MM.1S (cell line): ENCODE measurements around the gene RBBP5.

ENCODE experiments used
- DNase-seq: peaks from one replicate; pipeline ENCODE4 v3.0.0-alpha.2; 2015
- H2AFZ ChIP-seq: fragments of 300-600 bp; sonication (generic); 2 replicates; pipeline ENCODE4 v1.6.0; 2016; ENCODE audit warnings: antibody characterized with exemption, low read length
- H3F3A ChIP-seq: fragments of 300-600 bp; sonication (generic); 2 replicates; pipeline ENCODE4 v1.6.1; 2016; ENCODE audit warnings: mild to moderate bottlenecking, antibody characterized with exemption, low read length, moderate library complexity, mixed read lengths; ENCODE audit not compliant: insufficient read depth
- H3K27ac ChIP-seq: fragments of 300-600 bp; sonication (generic); 2 replicates; pipeline ENCODE4 v1.5.1; 2016; ENCODE audit warnings: mild to moderate bottlenecking, low read length
- H3K27me3 ChIP-seq: fragments of 300-600 bp; sonication (generic); replicated peaks from 2 replicates; pipeline ENCODE4 v1.6.0; 2016; ENCODE audit warnings: low read length; ENCODE audit not compliant: insufficient read depth
- H3K36me3 ChIP-seq: fragments of 300-600 bp; sonication (generic); replicated peaks from 2 replicates; pipeline ENCODE4 v1.6.1; 2016; ENCODE audit warnings: mild to moderate bottlenecking, low read length, mixed read lengths; ENCODE audit not compliant: insufficient read depth
- H3K4me1 ChIP-seq: fragments of 300-600 bp; sonication (generic); 2 replicates; pipeline ENCODE4 v1.6.1; 2016; ENCODE audit warnings: low read length, mixed read lengths
- H3K4me2 ChIP-seq: fragments of 300-600 bp; sonication (generic); 2 replicates; pipeline ENCODE4 v1.6.0; 2016; ENCODE audit warnings: low read depth, low read length
- H3K4me3 ChIP-seq: fragments of 300-600 bp; sonication (generic); 2 replicates; pipeline ENCODE4 v1.5.1; 2016; ENCODE audit warnings: low read length, mixed read lengths
- H3K79me2 ChIP-seq: fragments of 300-600 bp; sonication (generic); 2 replicates; pipeline ENCODE4 v1.6.1; 2016; ENCODE audit warnings: mixed run types, low read length, mixed read lengths
- H3K9ac ChIP-seq: fragments of 300-600 bp; sonication (generic); 2 replicates; pipeline ENCODE4 v1.6.1; 2016; ENCODE audit warnings: low read length, mixed read lengths
- H3K9me2 ChIP-seq: fragments of 300-600 bp; sonication (generic); replicated peaks from 2 replicates; pipeline ENCODE4 v1.6.1; 2016; ENCODE audit warnings: mild to moderate bottlenecking, low read length, mixed read lengths; ENCODE audit not compliant: insufficient read depth
- H3K9me3 ChIP-seq: fragments of 300-600 bp; sonication (generic); replicated peaks from 2 replicates; pipeline ENCODE4 v1.6.1; 2016; ENCODE audit warnings: mild to moderate bottlenecking, low read length, mixed read lengths; ENCODE audit not compliant: insufficient read depth
- H4K20me1 ChIP-seq: fragments of 300-600 bp; sonication (generic); 2 replicates; pipeline ENCODE4 v1.6.1; 2016; ENCODE audit warnings: mild to moderate bottlenecking, low read length, moderate library complexity, mixed read lengths; ENCODE audit not compliant: insufficient read depth
- EZH2 ChIP-seq: fragments of 300-600 bp; sonication (generic); optimal IDR thresholded peaks from 2 replicates; pipeline ENCODE3; 2017; ENCODE audit warnings: low read depth, mild to moderate bottlenecking, antibody characterized with exemption, low read length, mixed read lengths
- EZH2phosphoT487 ChIP-seq: fragments of 300-600 bp; sonication (generic); IDR thresholded peaks from 2 replicates; pipeline ENCODE4 v1.6.1; 2018; ENCODE audit warnings: antibody characterized with exemption, low read length
- TF ChIP-seq, protein P1 (sequence below): fragments of 300-600 bp; sonication (generic); IDR thresholded peaks from 2 replicates; pipeline ENCODE4 v1.5.1; 2016; ENCODE audit warnings: antibody characterized with exemption, low read length, mixed read lengths

RBBP5 gene

DNA sequence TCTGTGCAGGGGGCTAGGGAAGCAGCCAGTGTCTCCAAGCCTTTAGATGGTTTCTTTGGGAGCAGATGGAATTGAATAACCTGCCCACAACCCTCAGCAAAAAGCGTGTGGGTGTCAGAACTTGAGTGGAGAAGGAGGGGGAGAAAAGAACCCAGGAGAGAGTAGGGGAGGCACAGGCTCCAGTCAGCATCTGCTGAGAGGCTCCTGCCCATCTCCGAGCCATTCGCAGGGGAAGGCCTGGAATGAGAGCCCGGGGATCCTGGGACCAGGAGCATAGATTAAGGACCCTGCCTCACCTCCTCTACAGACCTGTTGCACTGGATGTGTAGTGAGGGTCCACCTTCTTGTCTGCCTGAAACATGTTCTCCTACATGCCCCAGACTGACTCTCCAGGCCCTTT lies 53.8 kb downstream of the RBBP5 start:
- H3K4me2 ChIP-seq, result no peak overlapping the region
- no peaks in the 10 kb centered on the region for H3K36me3 ChIP-seq
- no peak overlapping the region for H3K27ac ChIP-seq
- DNase-seq, result no peak
- H4K20me1 ChIP-seq, result no peaks in the 10 kb centered on the region
- H3K9me2 ChIP-seq, result no peaks in the 10 kb centered on the region
- no peaks in the 10 kb centered on the region for H3F3A ChIP-seq
- H3K9ac ChIP-seq, result no peak overlapping the region
- H3K9me3 ChIP-seq, result no peaks in the 10 kb centered on the region
- H3K79me2 ChIP-seq, result no peaks in the 10 kb centered on the region
- no peaks in the 10 kb centered on the region for H3K4me1 ChIP-seq
- no peaks in the 10 kb centered on the region; the same call in 1 of the 2 replicates for H3K27me3 ChIP-seq
- TF ChIP-seq EZH2phosphoT487 (no peak), EZH2 (no peak)
- TF ChIP-seq, protein P1, sequence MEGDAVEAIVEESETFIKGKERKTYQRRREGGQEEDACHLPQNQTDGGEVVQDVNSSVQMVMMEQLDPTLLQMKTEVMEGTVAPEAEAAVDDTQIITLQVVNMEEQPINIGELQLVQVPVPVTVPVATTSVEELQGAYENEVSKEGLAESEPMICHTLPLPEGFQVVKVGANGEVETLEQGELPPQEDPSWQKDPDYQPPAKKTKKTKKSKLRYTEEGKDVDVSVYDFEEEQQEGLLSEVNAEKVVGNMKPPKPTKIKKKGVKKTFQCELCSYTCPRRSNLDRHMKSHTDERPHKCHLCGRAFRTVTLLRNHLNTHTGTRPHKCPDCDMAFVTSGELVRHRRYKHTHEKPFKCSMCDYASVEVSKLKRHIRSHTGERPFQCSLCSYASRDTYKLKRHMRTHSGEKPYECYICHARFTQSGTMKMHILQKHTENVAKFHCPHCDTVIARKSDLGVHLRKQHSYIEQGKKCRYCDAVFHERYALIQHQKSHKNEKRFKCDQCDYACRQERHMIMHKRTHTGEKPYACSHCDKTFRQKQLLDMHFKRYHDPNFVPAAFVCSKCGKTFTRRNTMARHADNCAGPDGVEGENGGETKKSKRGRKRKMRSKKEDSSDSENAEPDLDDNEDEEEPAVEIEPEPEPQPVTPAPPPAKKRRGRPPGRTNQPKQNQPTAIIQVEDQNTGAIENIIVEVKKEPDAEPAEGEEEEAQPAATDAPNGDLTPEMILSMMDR, result no peak
- no peak overlapping the region for H3K4me3 ChIP-seq
- H2AFZ ChIP-seq, result no peak overlapping the region

DNA sequence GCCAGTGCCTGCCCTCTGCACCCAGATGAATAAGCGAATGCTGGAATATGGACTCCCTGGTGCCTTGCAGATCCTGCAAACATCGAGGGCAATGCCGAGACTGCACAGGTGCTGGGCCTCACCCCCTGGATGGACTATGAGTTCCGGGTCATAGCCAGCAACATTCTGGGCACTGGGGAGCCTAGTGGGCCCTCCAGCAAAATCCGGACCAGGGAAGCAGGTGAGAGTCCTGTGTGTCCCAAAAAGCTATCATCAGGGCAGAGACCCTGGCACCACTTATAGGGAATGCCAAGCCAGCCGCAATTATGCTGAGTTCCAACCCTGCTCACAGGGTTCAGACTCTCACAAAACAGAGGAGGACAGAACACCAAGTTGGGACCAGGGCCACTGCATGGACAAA lies 54.7 kb downstream of the RBBP5 start:
- Histone ChIP-seq H3K9me3 (no peaks in the 10 kb centered on the region), H3K9me2 (no peaks in the 10 kb centered on the region), H3K27me3 (peaks cover 4% of the 10 kb centered on the region; the same call in 1 of the 2 replicates), H3K9ac (no peak overlapping the region), H4K20me1 (no peaks in the 10 kb centered on the region), H3K4me2 (no peak overlapping the region), H3K79me2 (no peaks in the 10 kb centered on the region), H2AFZ (no peak overlapping the region), H3F3A (no peaks in the 10 kb centered on the region), H3K4me3 (no peak overlapping the region), H3K27ac (no peak overlapping the region), H3K4me1 (no peaks in the 10 kb centered on the region), H3K36me3 (no peaks in the 10 kb centered on the region)
- no peak for DNase-seq
- TF ChIP-seq EZH2phosphoT487, result no peak
- TF ChIP-seq, protein P1, result no peak
- no peak for TF ChIP-seq EZH2

DNA sequence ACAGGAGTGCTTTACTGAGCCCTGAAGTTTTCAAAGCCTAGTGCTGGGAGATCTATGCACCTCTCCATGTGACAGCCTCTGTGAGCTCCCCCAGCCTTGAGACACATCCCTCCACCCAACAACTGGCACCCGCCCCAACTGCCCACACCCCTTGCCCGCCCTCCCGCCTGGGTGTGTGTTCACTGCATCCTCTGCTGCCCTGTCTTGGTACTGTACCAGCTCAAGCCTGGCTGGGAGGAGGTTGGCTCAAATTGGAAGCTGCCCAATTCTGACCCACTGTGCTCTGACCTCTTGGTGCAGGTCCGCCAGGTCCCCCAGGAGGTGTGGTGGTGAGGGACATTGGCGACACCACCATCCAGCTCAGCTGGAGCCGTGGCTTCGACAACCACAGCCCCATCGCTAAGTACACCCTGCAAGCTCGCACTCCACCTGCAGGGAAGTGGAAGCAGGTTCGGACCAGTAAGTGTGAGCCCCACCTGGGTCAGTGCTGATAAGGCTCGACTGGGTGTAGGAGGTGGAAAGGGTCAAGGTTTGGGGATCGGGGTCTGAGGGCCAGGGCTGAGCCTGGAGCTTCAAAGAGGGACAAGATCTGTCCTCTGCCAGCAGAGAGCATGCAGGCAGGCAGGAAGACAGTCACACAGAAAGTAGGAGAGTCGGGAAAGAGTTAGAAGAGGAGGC lies 55.5 kb downstream of the RBBP5 start:
- no peaks in the 10 kb centered on the region for H3K36me3 ChIP-seq
- H3K27me3 ChIP-seq, result peaks cover 4% of the 10 kb centered on the region; the same call in 1 of the 2 replicates
- no peaks in the 10 kb centered on the region for H3K4me1 ChIP-seq
- TF ChIP-seq EZH2, result no peak
- TF ChIP-seq EZH2phosphoT487, result no peak
- TF ChIP-seq, protein P1, result no peak
- H3K4me3 ChIP-seq, result no peak overlapping the region
- no peak overlapping the region for H3K4me2 ChIP-seq
- no peak overlapping the region for H3K9ac ChIP-seq
- no peaks in the 10 kb centered on the region for H3K79me2 ChIP-seq
- no peak overlapping the region for H3K27ac ChIP-seq
- H3K9me3 ChIP-seq, result no peaks in the 10 kb centered on the region
- H2AFZ ChIP-seq, result no peak overlapping the region
- H3F3A ChIP-seq, result no peaks in the 10 kb centered on the region
- no peaks in the 10 kb centered on the region for H3K9me2 ChIP-seq
- no peak for DNase-seq
- no peaks in the 10 kb centered on the region for H4K20me1 ChIP-seq
